Endothelial cell of coronary artery (primary cell): ENCODE results near the gene DUS2. TPM values are rescaled to one million over a fixed set of nuclear protein-coding genes. Genes with fewer than 3 reads are reported as not detected.

ENCODE experiments used
- total RNA-seq: library from RNA; depleted of rRNA; stranded (reverse); fragments of >200 nt; gene quantifications from 2 replicates; pipeline ENCODE4 v1.2.3, GENCODE V29; 2014

The DUS2 gene
- 17.6 and 18.5 TPM in 2 replicates for total RNA-seq

GRCh38 chr16:68022728-68023537 is at the start of gene DUS2, which contains the start of gene DDX28:
Gene DUS2, plus strand, starts transcription at chr16:68023284. Its CDS starts 14,740 bp downstream, at chr16:68038024.
Gene DDX28, minus strand, starts transcription at chr16:68023232. Its CDS starts 30 bp downstream, at chr16:68023202.

GRCh38 chr16:67979955-67980678 is 43.0 kb upstream of the DUS2 start, which contains the start of gene DPEP3:
Gene DPEP3, minus strand, starts transcription at chr16:67980499. Its CDS starts 119 bp downstream, at chr16:67980380.

GRCh38 chr16:67998779-67999688 is 24.1 kb upstream of the DUS2 start, which contains the start of gene DPEP2:
Gene DPEP2, minus strand, starts transcription at chr16:67999484. Its CDS starts 6,272 bp downstream, at chr16:67993212.

GRCh38 chr16:68015681-68016080 is 7.4 kb upstream of the DUS2 start, which contains the start of gene DPEP2NB:
Gene DPEP2NB, minus strand, starts transcription at chr16:68015911. Its CDS starts 141 bp downstream, at chr16:68015770.

GRCh38 chr16:68085259-68086071 is 62.4 kb downstream of the DUS2 start, which contains the start of gene NFATC3:
Gene NFATC3, plus strand, starts transcription at chr16:68085370. Its CDS starts 312 bp downstream, at chr16:68085682.

Other genes starting within 250 kb of the DUS2 start
- 4.6 and 5.6 TPM in 2 replicates for gene RANBP10, start 216.7 kb upstream of the DUS2 start, total RNA-seq
- 0.85 and 0.90 TPM in 2 replicates for gene TSNAXIP1, start 216.4 kb upstream of the DUS2 start, total RNA-seq
- 31.8 and 37.5 TPM in 2 replicates for gene THAP11, start 181.0 kb upstream of the DUS2 start, total RNA-seq
- gene NUTF2, start 176.4 kb upstream of the DUS2 start, total RNA-seq = 133 and 186 TPM in 2 replicates
- gene CENPT, start 175.6 kb upstream of the DUS2 start, total RNA-seq = 25.0 and 28.5 TPM in 2 replicates
- gene EDC4, start 150.2 kb upstream of the DUS2 start, total RNA-seq = 73.2 and 73.6 TPM in 2 replicates
- gene NRN1L, start 138.4 kb upstream of the DUS2 start, total RNA-seq = not detected in 2 replicates
- 14.8 and 21.7 TPM in 2 replicates for gene PSKH1, start 130.0 kb upstream of the DUS2 start, total RNA-seq
- gene CTRL, start 91.4 kb upstream of the DUS2 start, total RNA-seq = 0.45 and 0.56 TPM in 2 replicates
- 59.5 and 69.1 TPM in 2 replicates for gene PSMB10, start 86.4 kb upstream of the DUS2 start, total RNA-seq
- gene LCAT, start 79.2 kb upstream of the DUS2 start, total RNA-seq = 1.7 and 5.7 TPM in 2 replicates
- gene SLC12A4, start 54.6 kb upstream of the DUS2 start, total RNA-seq = 52.5 and 95.7 TPM in 2 replicates
- not detected in 2 replicates for gene DPEP3, start 42.8 kb upstream of the DUS2 start, total RNA-seq
- gene DPEP2, start 23.8 kb upstream of the DUS2 start, total RNA-seq = 0.36 TPM in 1 of 2 replicates, not detected in the other
- not detected in 2 replicates for gene DPEP2NB, start 7.4 kb upstream of the DUS2 start, total RNA-seq
- 10.0 and 12.0 TPM in 2 replicates for gene DDX28, start 52 bp upstream of the DUS2 start, total RNA-seq
- 8.2 and 11.3 TPM in 2 replicates for gene NFATC3, start 62.1 kb downstream of the DUS2 start, total RNA-seq
- under 0.01 and 0.28 TPM in 2 replicates for gene ESRP2, start 212.8 kb downstream of the DUS2 start, total RNA-seq
- 15.0 and 27.1 TPM in 2 replicates for gene PLA2G15, start 222.1 kb downstream of the DUS2 start, total RNA-seq
- 21.5 and 31.0 TPM in 2 replicates for gene SLC7A6, start 241.2 kb downstream of the DUS2 start, total RNA-seq